HG02610 (cell line): ENCODE data around the gene MAOA.
A peak's percentile ranks its signal among the peaks of the same experiment; 100 is the strongest.
"Not testable (repeated sequence)": the region's sequence is repeated elsewhere in the genome, so short reads cannot be mapped to it uniquely, and the experiment has no call there.

Source experiments
- ATAC-seq: cut with Tn5 transposase; IDR thresholded peaks from one replicate; pipeline ENCODE4 v1.9.1; 2021; ENCODE audit warnings: mild to moderate bottlenecking, moderate library complexity; ENCODE audit not compliant: unreplicated experiment

The MAOA gene

DNA sequence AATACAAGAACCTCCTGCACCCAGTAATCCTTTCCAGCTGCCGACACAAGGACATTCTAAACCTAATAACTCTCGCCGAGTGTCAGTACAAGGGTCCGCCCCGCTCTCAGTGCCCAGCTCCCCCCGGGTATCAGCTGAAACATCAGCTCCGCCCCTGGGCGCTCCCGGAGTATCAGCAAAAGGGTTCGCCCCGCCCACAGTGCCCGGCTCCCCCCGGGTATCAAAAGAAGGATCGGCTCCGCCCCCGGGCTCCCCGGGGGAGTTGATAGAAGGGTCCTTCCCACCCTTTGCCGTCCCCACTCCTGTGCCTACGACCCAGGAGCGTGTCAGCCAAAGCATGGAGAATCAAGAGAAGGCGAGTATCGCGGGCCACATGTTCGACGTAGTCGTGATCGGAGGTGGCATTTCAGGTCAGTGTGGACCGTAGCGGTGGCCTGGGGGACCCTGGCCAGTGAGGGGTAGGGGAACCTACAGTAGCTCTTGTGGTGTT, at the start of gene MAOA:
TSS of gene MAOA (plus strand) at position 295 of the 490 bp plus-strand sequence. CDS start at position 338, 43 bp downstream.
- no peak for ATAC-seq

DNA sequence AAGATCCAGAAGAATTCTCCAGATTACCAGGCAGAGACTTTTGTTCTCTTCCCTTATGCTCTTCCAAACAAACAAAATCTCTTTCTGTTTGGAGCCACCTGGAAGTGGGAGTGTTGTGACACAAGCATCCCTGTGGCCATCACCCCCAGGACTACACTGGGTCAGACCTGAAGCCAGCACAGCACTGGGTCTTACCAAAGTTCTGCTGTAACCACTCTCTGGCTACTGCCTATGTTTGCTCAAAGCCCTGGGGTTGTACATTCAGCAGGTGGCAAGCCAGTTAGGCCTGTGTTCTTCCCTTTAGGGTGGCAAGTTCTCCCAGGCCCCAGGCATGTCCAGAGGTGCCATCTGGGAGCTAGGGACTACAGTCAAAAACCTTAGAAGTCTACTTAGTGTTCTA, 43.7 kb upstream of the MAOA start:
- ATAC-seq: no peak

DNA sequence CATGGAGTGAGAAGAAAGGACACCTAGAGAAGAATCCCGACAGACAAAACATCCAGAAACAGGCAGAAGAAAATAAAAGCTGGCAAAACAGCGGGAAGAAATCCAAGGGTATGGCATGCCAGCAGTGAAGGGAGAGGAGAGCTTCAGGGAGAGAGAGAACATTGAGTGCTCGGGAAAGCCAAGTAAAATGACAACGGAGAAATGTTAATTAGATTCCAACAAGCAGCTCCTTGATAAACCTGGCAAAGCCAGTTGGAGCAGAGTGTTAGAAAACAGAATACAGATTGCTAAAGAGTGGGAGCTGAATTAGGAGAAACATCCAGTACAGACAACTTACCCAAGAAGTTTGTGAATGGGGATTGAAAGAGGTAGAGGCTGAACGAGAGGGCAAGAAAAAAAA, 40.4 kb upstream of the MAOA start:
- ATAC-seq: no peak

DNA sequence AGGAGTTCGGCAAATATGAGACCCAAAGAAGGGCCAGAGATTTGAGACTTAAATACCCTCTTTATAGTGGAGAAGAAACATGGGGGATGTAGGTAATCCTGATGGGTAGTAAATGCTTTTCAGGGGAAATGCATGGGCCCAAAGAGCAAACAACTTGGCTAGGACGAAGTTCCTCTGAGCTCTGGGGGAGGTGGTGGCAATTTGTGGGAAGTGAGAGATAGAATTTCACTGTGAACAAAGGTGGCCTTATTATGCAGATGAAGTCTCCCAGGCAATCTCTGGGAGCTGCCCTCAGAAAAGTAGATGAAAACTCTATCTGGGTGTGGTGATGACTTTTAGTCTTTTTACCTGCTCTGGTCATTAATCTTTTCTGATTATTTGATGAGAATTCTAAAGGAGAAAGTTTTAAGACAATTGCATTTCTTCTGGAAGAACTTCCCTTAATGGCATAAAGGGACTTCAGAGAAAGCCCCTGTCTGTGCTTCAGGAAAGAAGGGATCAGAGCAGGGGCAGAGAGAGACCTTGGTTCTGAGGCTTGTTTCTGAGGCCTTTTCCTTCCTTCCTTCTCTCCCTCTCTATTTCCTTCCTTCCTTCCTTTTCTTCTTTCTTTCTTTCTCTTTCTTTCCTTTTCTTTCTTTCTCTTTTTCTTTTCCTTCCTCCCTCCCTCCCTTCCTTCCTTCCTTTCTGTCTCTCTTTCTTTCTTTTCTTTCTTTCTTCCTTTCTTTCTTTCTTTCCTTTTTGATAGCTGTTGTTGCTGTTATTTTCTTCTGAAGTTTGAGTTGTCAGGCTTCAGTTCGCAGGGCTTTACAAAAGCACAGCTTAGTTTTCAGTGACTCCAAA, 37.5 kb upstream of the MAOA start:
- no peak for ATAC-seq

DNA sequence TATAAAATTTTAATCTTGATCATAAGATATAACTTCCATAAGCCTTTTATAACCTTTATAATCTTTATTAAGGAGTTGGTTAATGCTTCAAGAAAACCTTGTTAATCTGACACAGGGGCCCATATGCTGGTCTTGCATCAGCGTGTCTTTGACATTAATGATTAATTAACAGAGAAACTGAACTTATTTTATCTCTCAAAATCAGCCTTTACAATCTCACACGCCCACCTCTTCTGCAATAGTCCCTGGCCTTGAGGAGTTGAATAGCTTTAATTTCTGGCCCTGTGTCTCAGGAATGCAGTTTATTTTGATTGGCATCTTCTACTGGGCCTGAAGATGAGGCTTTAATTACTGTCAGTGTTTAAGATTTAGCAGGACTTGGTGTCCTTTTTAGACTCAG, 36.2 kb upstream of the MAOA start:
- not testable (repeated sequence) for ATAC-seq

DNA sequence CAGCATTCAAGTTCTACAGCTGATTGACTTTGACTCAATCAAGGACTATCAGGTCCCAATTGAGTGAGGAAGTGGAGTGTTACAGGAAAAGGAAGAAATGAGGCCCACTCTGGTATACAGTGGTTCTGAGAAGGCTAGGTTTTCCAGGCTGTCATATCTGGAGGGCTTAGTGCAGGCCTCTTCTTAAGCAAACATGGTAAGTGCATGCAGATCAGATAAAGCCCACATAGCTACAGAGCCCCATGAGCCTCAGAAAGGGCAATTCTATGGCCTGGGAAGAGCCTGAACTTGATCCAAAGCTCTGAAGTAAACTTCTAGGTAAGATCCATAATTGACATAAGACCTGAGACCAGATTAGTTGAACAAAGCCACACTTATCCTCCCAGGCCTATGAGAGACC, 29.0 kb upstream of the MAOA start:
- ATAC-seq: no peak

DNA sequence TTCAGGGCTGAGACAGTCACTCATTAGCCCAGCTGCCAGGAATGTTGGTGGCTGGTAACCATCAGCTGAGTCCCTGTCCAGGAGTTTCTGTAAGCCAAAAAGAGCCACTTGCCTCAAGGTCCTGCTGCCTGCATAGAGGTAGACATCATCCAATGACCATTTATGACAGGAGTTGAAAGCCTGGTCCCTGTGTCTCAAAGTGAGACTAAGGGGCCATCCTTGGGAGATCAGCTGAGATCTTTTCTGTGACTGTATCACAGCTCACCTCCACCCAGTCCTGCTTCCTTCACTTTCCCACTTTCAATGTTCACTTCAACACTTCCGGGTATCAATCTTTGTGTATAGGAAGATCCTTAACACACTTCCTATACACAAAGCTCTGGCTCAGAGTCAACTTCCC, 28.4 kb upstream of the MAOA start:
- ATAC-seq: no peak

DNA sequence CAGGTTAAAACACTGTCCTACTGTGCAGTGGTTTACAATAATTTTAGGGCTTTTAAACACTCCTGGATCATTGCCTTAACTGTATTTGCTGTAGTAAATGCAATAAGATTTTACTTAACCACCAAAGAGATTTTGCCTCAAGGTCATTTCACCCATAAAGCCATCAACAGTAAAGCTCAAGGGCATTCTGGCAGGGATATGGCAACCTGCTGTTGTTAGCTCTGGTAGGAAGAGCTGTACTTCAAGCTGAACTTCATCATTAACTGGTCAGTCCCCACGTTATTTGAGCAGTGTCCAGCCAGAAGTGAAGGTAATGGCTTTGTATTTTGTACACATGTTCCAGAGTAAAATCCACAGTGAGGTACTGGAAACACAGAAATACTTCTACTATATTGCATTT, 26.9 kb upstream of the MAOA start:
- no peak for ATAC-seq

DNA sequence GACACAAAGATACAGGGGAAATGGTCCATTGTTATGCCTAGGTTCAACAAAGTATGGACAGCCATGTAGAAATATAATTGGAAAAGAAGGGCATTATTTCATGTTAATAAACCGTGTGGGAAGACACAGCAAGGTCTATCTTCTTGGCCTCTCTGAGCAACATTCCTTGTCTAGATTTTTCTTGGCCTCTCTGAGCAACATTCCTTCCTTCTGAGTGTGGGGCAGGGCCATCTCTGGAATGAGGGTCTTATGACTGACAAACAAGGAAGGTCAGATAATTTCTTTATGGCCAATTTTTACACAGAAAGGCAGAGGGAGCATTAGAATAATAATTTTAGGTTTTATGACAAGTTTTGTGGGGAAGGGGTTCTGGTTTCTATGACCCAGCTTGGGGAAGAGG, 24.3 kb upstream of the MAOA start:
- ATAC-seq: no peak

DNA sequence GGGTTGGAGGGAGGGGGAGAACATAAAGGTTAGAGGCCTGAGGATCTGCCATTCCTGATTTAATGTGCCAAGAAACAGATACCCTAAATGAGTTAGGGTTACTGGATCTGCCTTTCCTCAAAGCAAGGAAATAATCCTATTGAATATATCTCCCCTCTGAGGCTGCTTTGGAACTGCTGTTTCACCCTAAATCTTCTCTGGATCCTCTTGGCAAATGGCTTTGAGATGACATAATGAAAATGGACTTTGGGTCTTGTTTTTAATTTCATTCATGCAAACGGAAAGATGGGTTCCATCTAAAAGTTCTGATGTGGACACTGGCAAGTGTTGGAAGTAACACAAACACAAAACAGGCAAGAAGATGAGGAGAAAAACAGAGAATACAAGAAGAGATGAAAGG, 23.0 kb upstream of the MAOA start:
- ATAC-seq: no peak

DNA sequence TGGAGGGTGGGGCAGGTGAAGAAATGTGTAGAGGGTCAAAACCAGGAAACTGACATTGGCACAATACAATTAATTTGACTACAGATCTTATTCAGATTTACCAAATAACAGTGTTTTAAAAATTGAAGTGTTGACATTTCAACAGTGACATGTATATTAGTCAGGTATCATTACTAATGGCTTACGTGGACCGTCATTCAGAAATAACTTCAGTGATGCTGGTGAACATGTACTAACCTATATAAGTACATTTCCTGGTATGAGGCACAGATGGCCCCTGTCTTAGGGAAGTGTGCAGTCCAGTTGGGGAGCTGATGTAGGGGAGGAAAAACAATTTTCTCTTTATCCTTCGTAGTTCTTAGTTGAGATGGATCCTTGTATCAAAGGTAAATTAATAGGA, 22.3 kb upstream of the MAOA start:
- ATAC-seq: no peak

DNA sequence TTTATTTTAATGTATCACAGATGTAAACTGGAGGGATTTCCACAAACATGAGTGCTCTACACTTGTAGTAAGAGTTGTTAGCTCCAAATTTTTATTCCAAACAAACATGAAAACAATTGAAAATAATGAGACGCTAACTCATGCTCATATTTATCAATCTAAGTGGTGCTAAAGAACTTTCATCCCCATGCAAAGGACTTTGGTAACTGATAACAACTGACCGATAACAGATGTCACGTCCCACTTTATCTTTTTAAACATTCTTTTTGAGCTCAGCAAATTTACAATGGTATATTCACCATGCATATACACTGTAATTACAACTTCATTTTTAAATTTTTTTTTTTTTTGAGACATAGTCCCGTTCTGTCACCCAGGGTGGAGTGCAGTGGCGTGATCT, 15.6 kb upstream of the MAOA start:
- no peak for ATAC-seq

DNA sequence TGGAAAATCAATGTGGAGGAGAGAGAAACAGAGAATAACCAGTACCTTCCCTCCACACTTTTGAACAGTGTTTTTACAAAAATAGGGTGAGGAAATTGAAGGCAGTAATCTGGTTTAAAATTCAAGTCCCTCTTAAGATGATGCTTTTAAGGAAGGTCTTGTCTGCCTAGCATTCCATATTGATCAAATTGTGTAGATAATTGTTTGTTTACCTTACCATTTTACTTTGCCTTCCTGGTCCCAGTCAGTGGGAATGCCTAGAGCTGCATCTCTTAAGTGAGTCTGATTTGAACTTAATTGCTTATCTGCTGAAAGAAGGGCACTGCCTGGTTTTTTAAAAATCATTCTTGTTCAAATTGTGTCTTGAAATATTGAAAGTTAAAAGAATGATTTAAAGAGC, 14.4 kb upstream of the MAOA start:
- ATAC-seq: no peak

DNA sequence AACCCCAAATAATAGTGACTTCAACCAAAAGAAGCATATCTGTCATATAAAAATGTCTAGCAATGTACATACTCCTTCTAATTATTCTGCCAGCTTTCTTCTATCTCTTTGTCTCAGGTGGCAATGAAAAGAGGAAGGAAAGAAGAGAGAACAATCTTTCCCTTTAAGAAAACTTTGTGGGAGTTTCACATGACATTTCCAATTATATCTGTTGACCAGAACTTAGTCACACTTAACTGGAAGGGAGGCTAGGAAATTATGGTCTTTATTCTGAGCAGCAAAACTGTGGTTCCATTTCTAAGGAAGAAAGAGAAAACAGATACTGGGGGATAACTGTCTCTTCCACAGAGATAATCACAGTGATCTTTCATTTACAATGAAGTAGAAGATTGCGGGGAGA, 12.9 kb upstream of the MAOA start:
- ATAC-seq: no peak

DNA sequence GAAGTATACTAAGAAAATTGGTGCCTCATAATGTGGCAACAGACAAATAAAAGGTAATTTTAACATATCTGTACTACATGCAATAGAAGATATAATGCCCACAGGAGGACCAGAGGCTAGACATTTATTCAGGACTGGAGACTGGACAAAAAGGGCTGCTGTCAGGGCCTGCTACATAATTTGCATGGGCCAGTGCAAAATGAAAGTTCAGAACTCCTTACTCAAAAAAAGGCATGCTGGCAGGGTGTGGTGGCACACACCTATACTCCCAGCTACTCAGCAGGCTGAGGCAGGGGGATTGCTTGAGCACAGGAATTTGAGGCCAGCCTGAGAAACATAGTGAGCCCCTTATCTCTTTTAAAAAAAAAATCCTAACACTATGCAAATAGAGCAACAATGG, 12.4 kb upstream of the MAOA start:
- no peak for ATAC-seq

DNA sequence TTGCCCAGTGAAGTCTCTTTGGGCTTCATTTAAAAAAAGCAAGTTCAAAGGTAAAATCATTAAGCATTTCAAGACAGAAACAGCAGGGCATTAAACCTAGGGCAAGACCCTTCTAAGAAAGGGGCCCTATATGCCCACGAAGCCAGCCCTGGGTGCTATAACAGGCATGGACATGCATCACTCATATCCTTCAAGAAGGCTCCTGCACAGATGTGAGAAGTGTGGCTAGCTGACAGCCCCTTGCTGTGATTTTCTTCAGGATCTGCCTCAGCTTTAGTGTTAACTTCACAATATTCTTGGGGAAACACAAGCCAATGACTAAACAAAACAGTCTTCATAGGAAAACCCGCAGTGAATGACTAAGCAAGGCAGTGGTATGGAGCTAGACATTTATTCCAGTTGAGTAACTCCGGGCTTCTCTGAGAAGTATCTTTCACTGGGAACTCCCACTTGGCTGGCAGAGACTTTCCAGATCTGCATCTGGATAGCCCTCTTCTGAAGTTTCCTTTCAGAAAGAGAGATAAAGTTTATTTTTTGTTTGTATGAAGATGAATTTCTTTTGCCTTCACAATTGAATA, 11.9 kb upstream of the MAOA start:
- ATAC-seq: no peak

DNA sequence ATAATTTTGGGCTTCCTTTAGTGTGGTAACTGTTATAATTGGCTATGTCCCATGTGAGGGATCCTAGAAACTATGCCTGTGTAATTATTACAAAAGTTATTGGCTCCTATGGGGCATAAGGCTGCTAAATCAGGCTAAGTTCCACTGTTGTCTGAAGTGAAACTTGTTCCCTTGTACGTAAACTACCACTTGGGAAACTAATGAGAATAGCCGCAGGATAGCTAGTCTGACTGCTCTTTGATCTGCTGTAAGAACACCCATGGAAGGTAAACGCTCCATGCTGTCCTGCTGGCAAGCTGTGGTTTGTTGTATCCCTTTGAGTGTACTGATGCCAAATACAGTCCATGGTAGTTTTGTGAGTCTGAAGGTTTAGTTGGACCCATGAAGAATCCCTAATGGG, 9.3 kb upstream of the MAOA start:
- no peak for ATAC-seq

DNA sequence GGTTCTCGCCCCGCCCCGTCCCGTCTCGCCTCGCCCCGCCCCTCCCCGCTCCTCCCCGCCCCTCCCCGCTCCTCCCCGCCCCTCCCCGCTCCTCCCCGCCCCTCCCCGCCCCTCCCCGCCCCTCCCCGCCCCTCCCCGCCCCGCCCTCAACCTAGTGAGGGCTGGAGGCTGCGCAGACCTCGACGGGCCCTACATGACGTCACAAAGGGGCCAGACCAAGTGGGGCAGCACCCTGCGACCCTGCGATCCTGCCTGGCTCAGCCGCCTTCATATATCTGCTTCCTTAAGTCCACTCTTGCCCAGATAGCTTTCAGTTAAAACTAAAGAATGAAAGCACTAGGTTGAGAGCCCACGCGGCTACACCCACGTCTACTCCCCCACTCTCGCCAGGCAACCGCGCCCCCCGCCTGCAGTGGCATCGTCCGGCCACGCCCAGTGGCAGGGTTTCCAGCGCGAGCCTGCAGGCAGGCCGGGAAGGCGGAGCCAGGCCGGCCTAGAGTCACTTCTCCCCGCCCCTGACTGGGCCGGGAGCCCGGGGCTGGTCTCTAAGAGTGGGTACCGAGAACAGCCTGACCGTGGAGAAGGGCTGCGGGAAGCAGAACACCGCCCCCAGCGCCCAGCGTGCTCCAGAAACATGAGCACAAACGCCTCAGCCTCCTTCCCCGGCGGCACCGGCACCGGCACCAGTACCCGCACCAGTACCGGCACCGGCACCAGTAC, 1.5 kb upstream of the MAOA start:
- peak; percentile 94 for ATAC-seq

DNA sequence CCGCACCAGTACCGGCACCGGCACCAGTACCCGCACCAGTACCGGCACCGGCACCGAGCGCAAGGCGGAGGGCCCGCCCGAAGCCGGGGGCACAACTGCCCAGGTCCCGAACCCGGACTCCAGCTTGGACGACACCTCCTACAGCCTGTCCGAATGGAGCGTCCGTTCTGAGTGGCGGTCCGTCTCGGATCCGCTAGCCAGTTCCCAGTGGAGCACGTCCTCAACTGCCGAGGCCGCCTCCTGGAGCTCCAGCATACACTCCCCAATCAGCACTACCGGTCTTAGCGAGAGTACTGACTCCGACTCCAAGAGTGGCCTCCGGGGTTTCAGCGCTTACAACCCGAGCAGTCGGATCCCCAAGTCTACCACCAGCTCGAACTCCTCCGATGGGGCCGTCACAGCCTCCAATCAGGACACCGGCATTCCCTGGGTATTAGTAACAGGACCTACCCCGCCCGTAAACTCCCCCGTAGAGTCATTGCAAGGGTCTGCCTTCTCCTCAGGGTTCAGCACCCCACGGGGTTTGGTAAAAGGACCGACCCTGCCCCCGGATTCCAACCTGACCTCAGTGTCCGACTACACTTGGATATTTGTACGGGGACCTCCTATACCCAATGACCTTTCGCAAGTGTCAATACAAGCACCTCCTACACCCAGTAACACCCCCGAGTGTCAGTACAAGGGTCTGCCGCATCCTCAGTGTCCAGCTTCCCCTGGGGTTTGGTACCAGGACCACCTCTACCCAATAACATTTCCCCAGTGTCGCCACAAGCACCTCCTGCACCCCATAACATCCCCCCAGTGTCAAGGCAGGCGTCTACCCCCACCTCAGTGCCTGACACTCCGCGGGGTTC, 721 bp upstream of the MAOA start:
- peak; percentile 12 for ATAC-seq

DNA sequence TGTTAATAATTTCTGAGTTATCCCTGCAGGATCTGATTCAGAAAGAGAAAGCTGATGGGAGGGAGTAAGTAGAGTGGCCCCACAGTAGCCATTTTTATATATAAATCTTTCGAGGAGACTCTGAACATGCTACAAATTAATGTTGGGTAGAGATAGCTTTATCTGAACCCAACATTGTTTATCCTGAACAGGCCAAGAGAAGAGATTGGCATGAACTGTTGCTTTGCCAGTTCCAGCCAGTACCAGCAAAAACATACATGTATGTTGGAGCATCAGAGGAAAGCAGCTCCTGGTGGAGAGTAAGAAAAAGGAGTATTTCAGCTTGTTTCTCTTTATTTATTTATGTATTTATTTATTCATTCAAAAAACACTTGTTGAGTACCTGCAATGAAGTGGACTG, 1.6 kb downstream of the MAOA start:
- no peak for ATAC-seq
